Stimulated activated CD4-positive, alpha-beta T cell treated with anti-CD3 and anti-CD28 coated beads, Interleukin-1b, Interleukin-23, amount 100 ng/mL, for 24 hours (primary cell): Measurements from ENCODE around the gene DGCR8.
"Not testable (repeated sequence)": the region's sequence is repeated elsewhere in the genome, so short reads cannot be mapped to it uniquely, and the experiment has no call there.

Experiments used
- DNase-seq, 4 experiments: peaks; one replicate each; pipeline ENCODE4 v3.0.0-alpha.2; 2020; ENCODE audit warnings: low read depth in 4 of 4, low spot score in 1 of 4

Gene DGCR8

GRCh38 chr22:20149257-20150250, 69.5 kb downstream of the DGCR8 start:
- DNase-seq, result no peak

GRCh38 chr22:20150381-20151275, 70.6 kb downstream of the DGCR8 start, which contains the start of gene CCDC188:
Gene CCDC188 (minus strand): TSS chr22:20151055. CDS start chr22:20150986, 69 bp downstream.
- no peak for DNase-seq

GRCh38 chr22:20151276-20151588, 71.2 kb downstream of the DGCR8 start:
- DNase-seq, result no peak

GRCh38 chr22:20152464-20152890, 72.4 kb downstream of the DGCR8 start:
- no peak for DNase-seq

- DNase-seq, result no peak
Observed at GRCh38 chr22:20153945-20154344, 73.9 kb downstream of the DGCR8 start.

GRCh38 chr22:20154602-20155187, 74.7 kb downstream of the DGCR8 start:
- no peak for DNase-seq

GRCh38 chr22:20155330-20156041, 75.4 kb downstream of the DGCR8 start:
- DNase-seq, result no peak

GRCh38 chr22:20156042-20156389, 76.0 kb downstream of the DGCR8 start:
- no peak for DNase-seq

- peak; percentile 82 to 93 (median 82) for DNase-seq
Observed at GRCh38 chr22:20156611-20157429, 76.8 kb downstream of the DGCR8 start.

- no peak for DNase-seq
Observed at GRCh38 chr22:20157430-20158183, 77.6 kb downstream of the DGCR8 start.

- DNase-seq, result no peak
Observed at GRCh38 chr22:20158391-20159036, 78.5 kb downstream of the DGCR8 start.

GRCh38 chr22:20159076-20159475, 79.0 kb downstream of the DGCR8 start:
- DNase-seq, result no peak

GRCh38 chr22:20159531-20159930, 79.5 kb downstream of the DGCR8 start:
- not testable (repeated sequence) for DNase-seq

- DNase-seq, result no peak
Observed at GRCh38 chr22:20160041-20160440, 80.0 kb downstream of the DGCR8 start.
